ENCODE measurements around the gene ZKSCAN7.
"Not testable (repeated sequence)": the region's sequence is repeated elsewhere in the genome, so short reads cannot be mapped to it uniquely, and the experiment has no call there.

ZKSCAN7 gene

GRCh38 chr3:44568561-44568960 is 13.6 kb downstream of the ZKSCAN7 start:
- DNase-seq (ENCODE audit: low read depth) = no peak
- no peak for TF ChIP-seq CTCF (IDR thresholded peaks at IDR 0.05; ENCODE audit: control insufficient read depth, extremely low read depth, insufficient read depth)
- H3K4me3 ChIP-seq (ENCODE audit: low read depth, low read length) = no peak overlapping the region

- no peak for DNase-seq (ENCODE audit: low read depth)
- TF ChIP-seq CTCF (IDR thresholded peaks at IDR 0.05; ENCODE audit: control insufficient read depth, extremely low read depth, insufficient read depth) = no peak
- H3K4me3 ChIP-seq (ENCODE audit: low read depth, low read length) = no peak overlapping the region
These were observed 16.0 kb downstream of the ZKSCAN7 start for GRCh38 chr3:44571024-44571423.

GRCh38 chr3:44576613-44577012 is 21.6 kb downstream of the ZKSCAN7 start:
- no peak for TF ChIP-seq CTCF (IDR thresholded peaks at IDR 0.05; ENCODE audit: control insufficient read depth, extremely low read depth, insufficient read depth)
- no peak for DNase-seq (ENCODE audit: low read depth)
- H3K4me3 ChIP-seq (ENCODE audit: low read depth, low read length) = no peak overlapping the region

GRCh38 chr3:44577354-44577952 is 22.5 kb downstream of the ZKSCAN7 start:
- not testable (repeated sequence) for H3K4me3 ChIP-seq (ENCODE audit: low read depth, low read length); DNase-seq (ENCODE audit: low read depth)

GRCh38 chr3:44578316-44578715 is 23.3 kb downstream of the ZKSCAN7 start:
- DNase-seq (ENCODE audit: low read depth) = not testable (repeated sequence)

GRCh38 chr3:44578924-44579515 is 24.0 kb downstream of the ZKSCAN7 start:
- DNase-seq (ENCODE audit: low read depth); H3K4me3 ChIP-seq (ENCODE audit: low read depth, low read length): not testable (repeated sequence)

More at GRCh38 chr3:44578316-44578715, 23.3 kb downstream of the ZKSCAN7 start:
- H3K4me3 ChIP-seq (ENCODE audit: low read depth, low read length) = not testable (repeated sequence)

- not testable (repeated sequence) for H3K4me3 ChIP-seq (ENCODE audit: low read depth, low read length); DNase-seq (ENCODE audit: low read depth)
These were observed 24.8 kb downstream of the ZKSCAN7 start for GRCh38 chr3:44579749-44580148.

- not testable (repeated sequence) for DNase-seq (ENCODE audit: low read depth); H3K4me3 ChIP-seq (ENCODE audit: low read depth, low read length)
These were observed 26.0 kb downstream of the ZKSCAN7 start for GRCh38 chr3:44580971-44581370.

GRCh38 chr3:44584646-44585501 is 29.9 kb downstream of the ZKSCAN7 start, which contains the start of gene ZNF660:
Gene ZNF660, plus strand, starts transcription at chr3:44584964. Its CDS starts 9,230 bp downstream, at chr3:44594194.
- H3K4me3 ChIP-seq (ENCODE audit: low read depth, low read length) = no peak within 1 kb of the TSS
- no peak for DNase-seq (ENCODE audit: low read depth)
- TF ChIP-seq CTCF (IDR thresholded peaks at IDR 0.05; ENCODE audit: control insufficient read depth, extremely low read depth, insufficient read depth) = no peak
